PC-9 (cell line): ENCODE results near the gene DNAJB9. TPM values are rescaled to one million over a fixed set of nuclear protein-coding genes. Genes with fewer than 3 reads are reported as not detected.

Experiments used
- BruUV-seq: library from RNA; stranded (reverse); fragments of 400-500 nt; replicated peaks from 2 replicates; lab custom pipeline; 2021; lab: Mats Ljungman, UMichigan
- CTCF ChIA-PET: fragments of 300-600 bp; sonication (Branson Sonifier 250); formaldehyde crosslinking; loops from one replicate; lab custom pipeline; 2022; ENCODE audit warnings: antibody characterized with exemption; lab: Charles Lee
- POLR2A ChIA-PET: fragments of 300-600 bp; sonication (Branson Sonifier 250); formaldehyde crosslinking; loops from one replicate; lab custom pipeline; 2022; ENCODE audit warnings: antibody characterized with exemption; ENCODE audit not compliant: unreplicated experiment; lab: Charles Lee
- DNase-seq, 2 experiments: peaks; one replicate each; pipeline versions ENCODE4 v3.0.0 to v3.0.0-alpha.2; 2015 to 2022; ENCODE audit warnings: mixed read lengths in 1 of 2
- H2AFZ ChIP-seq: fragments of 200-600 bp; sonication (generic); 2 replicates; pipeline ENCODE4 v1.8.1; 2017; ENCODE audit warnings: antibody characterized with exemption
- H3F3A ChIP-seq: fragments of 200-600 bp; sonication (generic); 2 replicates; pipeline ENCODE4 v1.8.1; 2017; ENCODE audit warnings: antibody characterized with exemption, mild to moderate bottlenecking, low read depth; ENCODE audit not compliant: insufficient read depth
- H3K27ac ChIP-seq: fragments of 200-600 bp; sonication (generic); 2 replicates; pipeline ENCODE4 v1.6.1; 2016; ENCODE audit warnings: mixed run types
- H3K27me3 ChIP-seq: fragments of 200-600 bp; sonication (generic); 2 replicates; pipeline ENCODE4 v1.6.1; 2016; ENCODE audit warnings: low read depth, mixed run types; ENCODE audit not compliant: insufficient read depth
- H3K36me3 ChIP-seq: fragments of 200-600 bp; sonication (generic); 2 replicates; pipeline ENCODE4 v1.6.1; 2016; ENCODE audit warnings: low read depth, mixed run types
- H3K4me1 ChIP-seq: fragments of 200-600 bp; sonication (generic); replicated peaks from 2 replicates; pipeline ENCODE4 v1.6.1; 2016; ENCODE audit warnings: mixed run types; ENCODE audit not compliant: insufficient read depth
- H3K4me2 ChIP-seq: fragments of 200-600 bp; sonication (generic); 2 replicates; pipeline ENCODE4 v1.6.1; 2017; ENCODE audit warnings: mixed run types
- H3K4me3 ChIP-seq: fragments of 200-600 bp; sonication (generic); 2 replicates; pipeline ENCODE4 v1.6.1; 2016; ENCODE audit warnings: mixed run types
- H3K79me2 ChIP-seq: fragments of 200-600 bp; sonication (generic); 2 replicates; pipeline ENCODE4 v1.6.1; 2017; ENCODE audit warnings: low read depth, mixed run types
- H3K9me2 ChIP-seq: fragments of 200-600 bp; sonication (generic); 2 replicates; pipeline ENCODE4 v1.8.1; 2017; ENCODE audit warnings: mild to moderate bottlenecking; ENCODE audit not compliant: insufficient read depth
- H3K9me3 ChIP-seq: fragments of 200-600 bp; sonication (generic); 2 replicates; pipeline ENCODE4 v1.8.1; 2016; ENCODE audit warnings: low read depth; ENCODE audit not compliant: insufficient read depth
- H4K20me1 ChIP-seq: fragments of 200-600 bp; sonication (generic); 2 replicates; pipeline ENCODE4 v1.8.1; 2017; ENCODE audit not compliant: insufficient read depth
- CTCF ChIP-seq: fragments of 200-600 bp; sonication (generic); conservative IDR thresholded peaks from 2 replicates; pipeline ENCODE4 v1.6.1; 2017; ENCODE audit warnings: mixed run types, antibody characterized with exemption, mild to moderate bottlenecking, moderate library complexity
- EZH2 ChIP-seq: fragments of 200-600 bp; sonication (generic); IDR thresholded peaks from 2 replicates; pipeline ENCODE4 v1.8.0; 2017; ENCODE audit warnings: antibody characterized with exemption, low read depth
- intact Hi-C: fragments of 100-400 bp; cut with micrococcal nuclease; formaldehyde crosslinking; loops from one replicate; pipeline ENCODE4 v1.10.0; 2022; ENCODE audit not compliant: unreplicated experiment
- total RNA-seq: library from RNA; stranded (reverse); gene quantifications from 2 replicates; pipeline ENCODE4 v1.2.3, GENCODE V29; 2021

DNAJB9 gene
- total RNA-seq, 1 experiment from 2014 or later: 13.3 TPM

- Histone ChIP-seq H2AFZ (no peak overlapping the region), H3K79me2 (no peaks in the 10 kb centered on the region), H3K27ac (no peak overlapping the region), H3K4me3 (no peak overlapping the region), H3K9me3 (no peaks in the 10 kb centered on the region; the same call in 1 of the 2 replicates), H4K20me1 (no peaks in the 10 kb centered on the region), H3K4me1 (peaks cover 16% of the 10 kb centered on the region), H3K9me2 (no peaks in the 10 kb centered on the region), H3F3A (peaks cover 3% of the 10 kb centered on the region; the same call in 1 of the 2 replicates), H3K4me2 (no peak overlapping the region), H3K27me3 (no peaks in the 10 kb centered on the region), H3K36me3 (0 out of 2 replicates have a peak, but pooled peaks cover 3% of the 10 kb centered on the region)
- intact Hi-C loops: no loop called here
- peak in 1 of 2 experiments; percentile 17 for DNase-seq
- BruUV-seq: no TSS peak
- ChIA-PET CTCF (no interaction called here), POLR2A (no interaction called here)
- TF ChIP-seq CTCF (no peak), EZH2 (no peak)
Observed at GRCh38 chr7:108584211-108584610, 14.5 kb downstream of the DNAJB9 start.

GRCh38 chr7:108585843-108586242 is 16.2 kb downstream of the DNAJB9 start:
- H3K9me2 ChIP-seq: no peaks in the 10 kb centered on the region
- peaks cover 3% of the 10 kb centered on the region; the same call in 1 of the 2 replicates for H3F3A ChIP-seq
- BruUV-seq: no TSS peak
- peaks cover 16% of the 10 kb centered on the region for H3K4me1 ChIP-seq
- intact Hi-C loops: no loop called here
- no peak overlapping the region for H3K27ac ChIP-seq
- no peaks in the 10 kb centered on the region for H3K79me2 ChIP-seq
- H4K20me1 ChIP-seq: no peaks in the 10 kb centered on the region
- H3K4me3 ChIP-seq: no peak overlapping the region
- H3K36me3 ChIP-seq: no peaks in the 10 kb centered on the region
- H3K9me3 ChIP-seq: no peaks in the 10 kb centered on the region
- POLR2A ChIA-PET: no interaction called here
- no peak for DNase-seq
- H3K27me3 ChIP-seq: no peaks in the 10 kb centered on the region
- no peak overlapping the region for H3K4me2 ChIP-seq
- no peak for TF ChIP-seq EZH2
- TF ChIP-seq CTCF: no peak
- CTCF ChIA-PET: no interaction called here
- H2AFZ ChIP-seq: no peak overlapping the region

GRCh38 chr7:108586274-108586710 is 16.6 kb downstream of the DNAJB9 start:
- no peaks in the 10 kb centered on the region for H3K9me2 ChIP-seq
- peaks cover 13% of the 10 kb centered on the region for H3K4me1 ChIP-seq
- intact Hi-C loops: no loop called here
- DNase-seq: no peak
- no peak overlapping the region for H3K4me2 ChIP-seq
- no peaks in the 10 kb centered on the region for H4K20me1 ChIP-seq
- H3K27ac ChIP-seq: no peak overlapping the region
- no peak overlapping the region for H2AFZ ChIP-seq
- no peaks in the 10 kb centered on the region for H3K27me3 ChIP-seq
- CTCF ChIA-PET: no interaction called here
- H3K9me3 ChIP-seq: no peaks in the 10 kb centered on the region
- no TSS peak for BruUV-seq
- TF ChIP-seq CTCF (no peak), EZH2 (no peak)
- POLR2A ChIA-PET: no interaction called here
- H3K36me3 ChIP-seq: no peaks in the 10 kb centered on the region
- no peak overlapping the region for H3K4me3 ChIP-seq
- H3K79me2 ChIP-seq: no peaks in the 10 kb centered on the region
- H3F3A ChIP-seq: peaks cover 3% of the 10 kb centered on the region; the same call in 1 of the 2 replicates
